HL-60/S4 treated with phorbol 12-myristate 13-acetate at 8.2 ng/mL for 4 days and 3 days (cell line): Measurements from ENCODE around the gene ADI1.
"Not testable (repeated sequence)": the region's sequence is repeated elsewhere in the genome, so short reads cannot be mapped to it uniquely, and the experiment has no call there.

Experiments
- in situ Hi-C: fragments of 300-500 bp; cut with MboI; formaldehyde crosslinking; loops from 2 replicates; pipeline ENCODE4 v1.15.0; 2022; ENCODE audit warnings: low sequenced_read_pairs

The ADI1 gene

GRCh38 chr2:3464401-3465005, 54.8 kb downstream of the ADI1 start:
- in situ Hi-C loops = no loop called here

GRCh38 chr2:3463944-3464343, 55.4 kb downstream of the ADI1 start:
- in situ Hi-C loops = no loop called here

- in situ Hi-C loops = no loop called here
Measured at GRCh38 chr2:3463186-3463835, 56.0 kb downstream of the ADI1 start.

- in situ Hi-C loops = no loop called here
Measured at GRCh38 chr2:3462493-3463104, 56.7 kb downstream of the ADI1 start.

GRCh38 chr2:3461801-3462492, 57.4 kb downstream of the ADI1 start:
- in situ Hi-C loops = no loop called here

GRCh38 chr2:3460831-3461800, 58.2 kb downstream of the ADI1 start:
- in situ Hi-C loops = no loop called here

GRCh38 chr2:3460156-3460555, 59.2 kb downstream of the ADI1 start:
- in situ Hi-C loops = no loop called here

- in situ Hi-C loops = no loop called here
Measured at GRCh38 chr2:3459185-3460015, 59.9 kb downstream of the ADI1 start.

- in situ Hi-C loops = no loop called here
Measured at GRCh38 chr2:3458396-3459184, 60.7 kb downstream of the ADI1 start.

- in situ Hi-C loops = no loop called here
Measured at GRCh38 chr2:3457524-3458395, 61.6 kb downstream of the ADI1 start.

- in situ Hi-C loops = no loop called here
Measured at GRCh38 chr2:3456125-3456524, 63.2 kb downstream of the ADI1 start.

GRCh38 chr2:3454802-3455201, 64.5 kb downstream of the ADI1 start:
- in situ Hi-C loops = no loop called here

GRCh38 chr2:3454005-3454404, 65.3 kb downstream of the ADI1 start:
- in situ Hi-C loops = not testable (repeated sequence)

GRCh38 chr2:3453190-3453999, 65.9 kb downstream of the ADI1 start:
- in situ Hi-C loops = no loop called here

- in situ Hi-C loops = no loop called here
Measured at GRCh38 chr2:3451926-3452671, 67.2 kb downstream of the ADI1 start.

GRCh38 chr2:3451169-3451568, 68.2 kb downstream of the ADI1 start:
- in situ Hi-C loops = no loop called here
